ENCODE measurements around the gene THSD1.
"Not testable (repeated sequence)": the region's sequence is repeated elsewhere in the genome, so short reads cannot be mapped to it uniquely, and the experiment has no call there.

THSD1 gene

DNA sequence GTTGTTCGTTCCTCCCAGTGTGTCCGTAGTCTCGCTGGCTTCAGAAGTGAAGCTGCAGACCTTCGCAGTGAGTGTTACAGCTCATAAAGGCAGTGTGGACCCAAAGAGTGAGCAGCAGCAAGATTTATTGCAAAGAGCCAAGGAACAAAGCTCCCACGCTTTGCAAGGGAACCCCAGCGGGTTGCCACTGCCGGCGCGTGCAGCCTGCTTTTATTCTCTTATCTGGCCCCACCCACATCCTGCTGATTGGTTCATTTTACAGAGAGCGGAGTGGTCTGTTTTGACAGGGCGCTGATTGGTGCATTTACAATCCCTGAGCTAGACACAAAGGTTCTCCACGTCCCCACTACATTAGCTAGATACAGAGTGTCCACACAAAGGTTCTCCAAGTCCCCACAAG is 1.5 kb upstream of the THSD1 start:
- not testable (repeated sequence) for DNase-seq

DNA sequence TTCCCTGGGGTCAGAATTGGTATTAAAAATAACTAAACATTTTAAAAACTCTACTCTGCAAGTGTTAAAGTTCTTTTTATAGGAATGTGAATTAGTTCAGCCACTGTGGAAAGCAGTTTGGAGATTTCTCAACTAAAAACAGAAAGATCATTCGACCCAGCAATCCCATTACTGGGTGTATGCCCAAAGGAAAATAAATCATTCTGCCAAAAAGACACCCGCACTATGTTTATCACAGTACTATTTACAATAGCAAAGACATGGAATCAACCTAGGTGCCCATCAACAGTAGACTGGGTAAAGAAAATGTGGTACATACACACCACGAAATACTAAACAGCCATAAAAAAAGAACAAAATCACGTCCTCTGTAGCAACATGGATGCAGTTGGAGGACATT is 657 bp upstream of the THSD1 start:
- DNase-seq, result no peak

DNA sequence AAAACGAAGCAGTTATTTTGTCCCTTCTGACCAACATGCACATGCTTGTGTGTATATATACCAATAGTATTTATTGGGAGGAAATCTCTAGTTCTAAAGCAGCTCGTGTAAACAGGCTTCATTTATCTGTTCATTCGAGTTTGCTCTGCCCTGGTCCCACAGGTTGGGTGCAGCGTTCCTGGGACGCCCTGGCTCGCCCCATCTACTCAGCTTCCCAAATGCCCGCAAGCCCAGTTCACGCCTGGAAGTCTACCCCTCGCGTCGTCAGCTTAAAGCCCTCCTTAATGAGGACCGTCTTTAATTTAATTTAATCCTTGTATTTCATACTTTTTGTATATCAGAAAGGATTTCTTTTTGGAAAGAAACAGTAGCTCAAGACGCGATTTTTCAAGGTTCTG is 604 bp downstream of the THSD1 start:
- DNase-seq, result no peak

DNA sequence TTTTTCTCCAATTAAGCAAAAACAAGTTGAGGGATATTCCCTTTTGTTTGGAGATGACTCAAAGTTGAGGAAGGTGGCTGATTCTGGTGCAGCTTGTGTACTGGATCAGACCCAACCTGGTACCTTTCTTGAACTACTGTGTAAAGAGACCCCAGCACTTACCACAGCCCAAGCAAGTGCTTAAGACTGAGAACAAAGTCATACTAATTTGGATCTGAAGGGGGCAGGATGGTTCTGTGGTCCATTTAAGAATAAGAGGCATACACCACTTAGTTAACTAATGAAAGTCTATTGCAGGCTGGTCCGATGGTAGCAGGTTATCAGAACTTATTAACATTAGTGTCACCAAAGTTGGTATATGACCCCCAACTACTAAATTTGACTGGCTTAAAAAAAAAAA is 6.3 kb downstream of the THSD1 start:
- no peak for DNase-seq

DNA sequence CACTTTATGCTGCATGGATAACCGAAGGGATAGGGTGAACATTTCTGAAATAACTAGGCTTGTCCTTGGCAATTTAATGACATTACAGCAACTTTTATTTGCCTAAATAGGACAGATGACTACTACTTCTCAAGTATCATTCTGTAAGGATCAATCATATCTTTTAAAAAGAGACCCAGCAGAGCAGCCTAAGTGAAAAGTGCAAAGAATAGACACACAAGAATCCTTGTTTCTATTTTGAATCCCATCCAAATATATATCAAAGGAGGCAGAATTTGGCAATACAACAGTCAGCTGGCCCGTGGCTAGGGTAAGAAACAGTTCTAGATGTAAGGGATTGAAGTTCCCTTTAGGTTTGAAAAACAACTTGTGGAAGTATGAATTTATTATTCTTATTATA is 6.9 kb downstream of the THSD1 start:
- DNase-seq, result no peak

DNA sequence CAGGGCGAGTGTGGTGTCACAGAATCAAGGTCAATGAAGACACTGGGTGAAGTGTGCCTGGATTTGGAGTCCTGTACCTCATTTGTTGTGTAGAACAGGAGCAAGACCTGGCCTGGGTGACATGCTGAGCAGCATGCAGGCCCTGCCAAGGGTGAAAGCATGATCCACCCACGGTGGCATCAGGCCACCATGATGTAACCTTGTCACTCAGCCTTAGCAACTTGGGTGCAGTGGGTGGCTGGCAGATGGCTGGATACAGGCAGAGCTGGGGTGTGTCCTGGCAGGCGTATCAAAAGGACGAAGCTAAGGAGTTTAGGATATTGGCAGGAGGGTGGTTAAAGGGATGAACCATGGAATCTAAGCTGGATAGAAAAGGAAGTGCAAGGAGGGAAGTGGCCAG is 10.3 kb downstream of the THSD1 start:
- DNase-seq, result no peak

DNA sequence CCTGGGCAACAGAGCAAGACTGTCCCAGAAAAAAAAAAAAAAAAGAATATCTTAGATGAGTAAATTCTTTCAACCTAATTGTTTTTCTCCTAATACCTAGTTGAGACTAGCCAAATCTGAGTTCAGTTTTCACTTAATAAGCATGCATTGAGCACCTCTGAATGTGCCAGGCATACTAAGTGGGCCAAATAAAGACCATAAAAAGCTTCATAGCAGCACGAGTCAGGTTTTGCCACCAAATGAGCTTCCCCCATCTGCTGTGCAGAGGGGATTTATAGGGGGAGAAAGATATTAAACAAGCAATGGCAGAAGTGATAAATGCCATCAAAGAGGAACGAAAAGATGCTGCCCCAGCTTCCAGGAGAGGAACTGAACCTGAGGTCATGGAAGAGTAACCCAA is 11.4 kb downstream of the THSD1 start:
- no peak for DNase-seq

DNA sequence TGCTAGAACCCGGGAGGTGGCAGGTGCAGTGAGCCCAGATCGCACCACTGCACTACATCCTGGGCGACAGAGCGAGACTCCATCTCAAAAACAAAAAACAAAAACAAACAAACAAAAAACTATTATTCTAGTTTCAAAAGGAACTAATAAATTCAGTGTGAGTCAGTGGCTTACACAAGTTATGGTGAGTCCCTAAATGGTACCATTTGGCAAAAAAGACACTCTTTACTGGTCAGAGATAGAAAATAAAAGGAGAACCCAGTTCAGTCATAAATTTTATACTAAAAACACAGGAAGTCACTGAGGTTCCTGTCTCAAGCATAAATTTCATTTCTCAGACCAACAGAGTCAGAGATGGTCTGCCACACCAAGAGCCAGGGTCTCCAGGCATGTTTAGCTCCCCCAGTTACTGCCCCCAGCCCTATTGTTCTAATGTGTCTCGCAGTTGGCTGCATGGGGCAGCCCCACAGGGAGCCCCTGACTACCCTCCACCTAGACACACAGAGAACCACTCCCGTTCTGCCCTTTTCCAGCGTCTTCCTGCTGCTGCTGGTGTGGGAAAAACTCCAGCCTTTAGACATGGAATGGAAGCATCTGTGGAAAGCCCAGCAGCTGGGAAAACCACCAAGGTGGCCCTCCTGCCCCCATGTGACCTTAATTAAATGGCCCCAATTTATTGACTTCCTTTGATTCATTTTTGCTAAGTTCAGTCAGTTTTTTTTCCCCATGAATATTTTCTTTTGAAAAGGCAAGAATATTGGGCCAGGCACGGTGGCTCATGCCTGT is 12.2 kb downstream of the THSD1 start:
- no peak for DNase-seq

DNA sequence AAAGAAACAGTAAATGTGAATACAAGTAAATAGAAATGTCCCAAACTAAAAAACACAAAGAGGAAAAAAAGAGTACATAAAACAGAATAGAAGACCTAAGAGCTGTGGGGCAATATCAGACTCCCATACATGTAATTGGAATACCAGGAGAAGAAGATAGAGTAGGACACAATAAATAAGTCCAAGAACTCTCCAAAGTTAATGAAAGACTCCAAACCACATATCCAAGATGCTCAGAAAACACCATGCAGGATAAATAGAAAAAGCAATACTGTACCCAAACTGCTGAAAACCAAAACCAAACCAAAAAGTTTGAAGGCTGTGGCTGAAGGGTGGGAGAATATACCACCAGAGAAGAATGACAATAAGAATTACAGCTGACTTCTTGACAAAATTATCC is 18.3 kb downstream of the THSD1 start:
- DNase-seq, result no peak

DNA sequence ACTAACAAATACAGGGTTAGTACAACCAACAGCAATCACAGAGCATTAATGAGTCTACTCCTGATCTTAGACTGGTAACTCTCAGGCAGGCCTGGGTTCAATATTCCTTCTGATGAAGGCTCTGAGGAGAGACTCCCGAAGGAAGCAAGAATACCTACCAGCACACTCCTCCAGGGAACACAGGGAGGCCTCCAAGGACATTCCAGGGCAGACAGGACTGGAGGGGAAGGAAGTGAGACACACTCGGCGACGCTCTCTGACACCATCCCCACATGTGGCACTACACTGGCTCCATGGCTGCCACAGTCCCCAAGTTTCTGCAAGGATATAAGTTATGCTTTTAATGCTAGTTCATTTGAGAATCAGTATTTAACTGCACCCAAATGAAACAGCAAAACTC is 20.1 kb downstream of the THSD1 start:
- DNase-seq, result no peak

DNA sequence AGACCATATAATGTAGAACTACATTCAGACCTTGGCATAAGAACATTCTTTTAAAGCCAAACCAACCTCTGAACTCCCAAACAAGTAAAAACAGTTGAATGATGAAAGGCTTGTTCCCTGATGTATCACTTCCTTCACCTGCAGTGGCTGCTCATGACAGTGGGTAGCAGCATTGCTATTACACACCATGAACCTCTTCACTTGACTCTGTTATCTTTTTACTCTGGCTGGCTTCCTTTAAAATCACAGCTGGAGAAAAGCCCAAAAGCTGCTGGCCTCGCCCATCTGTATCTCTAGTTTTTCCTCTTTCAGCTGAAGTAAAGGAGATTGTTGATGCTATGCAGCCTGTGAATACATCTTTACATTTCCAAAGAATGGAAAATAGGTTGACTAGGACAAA is 22.6 kb downstream of the THSD1 start:
- DNase-seq, result no peak

DNA sequence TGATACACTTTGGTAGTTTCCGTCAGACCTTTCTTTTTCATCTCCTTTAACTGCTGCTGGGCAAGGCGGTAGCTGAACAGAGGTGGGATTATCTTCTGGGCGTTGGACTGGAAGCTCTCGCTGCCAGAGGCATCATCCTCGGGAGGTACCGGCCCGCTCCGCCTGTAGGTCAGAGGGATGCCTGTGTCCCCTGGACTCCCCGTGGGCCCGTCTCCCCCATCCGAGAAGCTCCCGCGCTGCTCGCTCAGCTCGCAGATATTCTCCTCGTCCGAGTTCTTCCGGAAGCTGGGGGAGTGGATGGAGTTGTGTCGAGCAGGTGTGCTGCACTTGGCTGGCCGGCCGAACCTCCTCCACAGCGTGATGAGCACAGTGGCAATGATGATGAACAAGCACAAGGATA is 27.7 kb downstream of the THSD1 start:
- DNase-seq, result no peak

DNA sequence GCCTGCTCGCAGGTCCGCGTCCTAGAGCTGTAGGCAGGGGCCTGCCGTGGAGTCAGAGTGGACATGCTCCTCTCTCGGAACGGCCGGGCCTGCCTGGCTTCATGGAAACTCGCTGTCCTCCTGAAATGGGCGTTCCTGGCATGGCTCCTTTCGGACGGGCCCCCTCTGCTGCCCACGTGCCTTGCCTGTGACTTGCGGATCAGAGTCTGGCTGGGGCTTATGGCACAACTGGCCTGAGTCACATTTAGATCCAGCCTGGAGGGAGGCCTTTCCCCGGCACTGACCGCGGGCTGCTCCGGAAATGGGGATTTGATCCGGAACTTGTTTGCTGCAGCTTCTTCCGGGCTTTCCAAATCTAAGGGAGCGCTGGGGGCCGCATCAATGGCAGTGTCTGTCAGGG is 28.1 kb downstream of the THSD1 start:
- DNase-seq, result no peak

DNA sequence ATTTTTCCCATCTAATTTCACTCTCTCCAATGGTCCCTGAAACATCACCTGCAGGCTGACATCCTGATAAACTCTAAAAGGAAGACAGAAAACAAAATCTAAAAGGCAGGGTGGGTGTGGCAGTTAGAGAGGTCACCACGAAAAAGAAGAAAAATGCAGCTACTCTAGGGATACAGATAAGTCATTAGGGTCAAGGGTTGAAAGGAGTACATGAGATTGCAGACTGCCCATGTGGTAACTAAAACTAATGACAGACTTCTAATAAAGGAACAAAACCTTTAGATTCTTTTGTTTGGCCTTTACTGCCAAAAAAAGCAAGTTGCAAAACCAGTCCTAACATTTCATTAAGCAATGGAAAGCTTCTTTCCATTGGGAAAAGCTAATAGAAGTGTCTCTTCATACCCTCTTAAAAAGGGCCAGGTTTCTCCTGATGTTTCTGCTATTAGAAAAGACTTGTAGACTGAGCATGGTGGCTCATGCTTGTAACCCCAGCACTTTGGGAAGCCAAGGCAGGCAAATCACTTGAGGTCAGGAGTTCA is 31.0 kb downstream of the THSD1 start:
- DNase-seq, result no peak

DNA sequence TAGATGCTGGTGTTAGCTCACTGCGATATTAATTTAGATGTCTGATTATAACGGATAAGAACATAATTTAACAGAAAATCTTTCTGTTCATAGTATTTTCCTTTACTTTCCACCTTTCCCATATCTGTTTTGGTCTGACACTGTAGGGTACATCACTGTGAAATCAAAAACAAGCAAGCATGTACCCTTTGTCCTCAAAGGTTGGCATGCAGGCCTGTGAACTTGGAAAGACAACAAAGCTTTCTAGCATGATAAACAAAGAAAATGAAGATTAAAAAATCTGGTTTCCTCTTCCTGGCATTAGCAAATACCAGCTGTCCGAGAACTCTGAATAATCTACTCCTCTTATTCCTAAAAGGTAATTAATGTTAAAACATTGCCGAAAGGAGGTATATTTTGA is 31.6 kb downstream of the THSD1 start:
- no peak for DNase-seq

DNA sequence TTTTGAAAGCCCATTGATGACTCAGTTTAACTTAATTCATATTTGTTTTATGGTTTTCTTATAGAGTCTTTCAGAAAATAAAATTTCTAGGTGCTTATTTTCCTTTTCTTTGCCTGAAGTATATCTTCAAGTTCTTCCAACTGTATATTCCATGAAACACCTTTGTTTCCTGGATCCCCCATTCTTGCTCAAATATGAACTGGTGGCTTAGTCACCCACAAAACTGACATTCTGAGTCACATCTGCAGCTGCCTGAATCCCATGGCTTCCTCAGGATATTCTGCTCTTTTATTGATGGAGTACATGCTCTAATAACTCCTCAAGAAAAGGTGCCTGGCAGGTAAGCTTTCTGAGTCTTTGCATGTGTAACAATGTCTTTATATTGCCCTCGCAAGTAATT is 32.7 kb downstream of the THSD1 start:
- not testable (repeated sequence) for DNase-seq

DNA sequence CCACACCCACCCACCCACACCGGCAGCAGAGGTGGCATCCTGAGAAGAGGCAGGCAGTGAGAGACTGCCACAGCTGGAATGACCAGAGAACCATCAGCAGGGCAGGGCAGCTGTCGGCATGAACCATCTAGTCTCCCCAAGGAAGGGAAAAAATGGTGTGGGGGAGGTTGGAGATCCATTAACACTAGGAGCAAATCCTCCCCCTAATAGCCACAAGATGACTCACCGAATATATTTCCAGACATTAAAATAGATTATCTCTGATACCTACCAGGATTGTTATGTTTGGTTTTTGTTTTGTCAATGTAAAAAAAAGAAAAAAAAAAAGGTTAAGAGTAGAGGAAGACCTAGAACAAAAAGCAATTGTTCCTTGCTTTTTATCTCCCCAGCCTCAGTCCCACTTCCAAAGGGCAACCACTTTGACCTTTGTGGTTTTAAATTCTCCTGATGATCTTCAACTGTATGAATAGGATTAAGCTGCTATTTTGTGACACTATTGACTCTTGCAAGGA is 34.2 kb downstream of the THSD1 start:
- DNase-seq, result no peak

DNA sequence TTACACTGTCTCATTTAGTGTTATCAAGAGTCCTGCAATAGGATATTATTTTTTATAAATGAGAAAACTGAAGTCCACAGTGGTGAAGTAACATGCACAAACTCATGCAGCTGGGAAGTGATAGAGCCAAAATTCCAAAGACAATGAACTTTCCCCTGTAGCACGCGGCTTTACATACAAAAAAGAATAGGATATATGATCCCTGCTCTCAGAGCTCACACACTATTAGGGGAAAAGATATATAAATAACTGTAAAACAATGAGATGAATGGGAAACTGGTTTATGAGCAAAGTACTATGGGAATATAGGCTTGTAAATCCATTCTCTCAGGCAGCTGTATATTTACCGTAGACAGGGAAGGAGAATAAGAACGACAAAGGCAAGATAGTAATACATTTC is 39.7 kb downstream of the THSD1 start:
- no peak for DNase-seq

DNA sequence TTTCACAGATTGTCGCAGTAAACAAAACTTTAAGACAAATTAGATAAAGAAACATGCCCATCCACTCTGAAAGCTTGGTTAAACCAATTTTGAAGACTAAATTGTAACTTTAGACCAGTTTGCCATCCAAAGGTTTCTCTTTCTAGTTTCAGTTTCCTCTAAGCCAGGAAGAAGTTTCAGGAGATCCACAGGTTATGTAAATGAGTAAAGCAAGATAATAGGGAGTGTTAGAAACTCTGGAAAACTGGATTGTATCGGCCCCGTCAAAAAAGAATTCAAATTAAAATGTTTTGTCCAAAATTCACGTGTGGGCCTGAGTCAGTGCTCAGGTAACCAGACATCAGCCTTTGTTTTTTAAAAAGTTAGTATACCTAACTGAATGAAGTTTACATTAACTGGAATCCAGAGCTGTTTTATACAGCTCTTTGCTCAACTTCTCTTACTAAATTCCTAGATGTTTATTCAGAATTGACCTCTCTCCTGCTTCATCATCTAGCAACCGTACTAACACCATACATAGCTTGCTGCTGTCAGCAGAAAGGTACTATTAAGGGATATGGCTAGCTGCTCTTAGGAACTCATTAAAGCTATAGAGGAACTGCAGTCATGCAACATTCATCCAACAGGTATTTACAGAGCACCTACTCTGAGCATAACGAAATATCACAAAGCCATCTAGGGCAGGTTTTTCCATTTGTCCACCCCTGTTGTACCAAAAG is 43.6 kb downstream of the THSD1 start:
- DNase-seq, result not testable (repeated sequence)

DNA sequence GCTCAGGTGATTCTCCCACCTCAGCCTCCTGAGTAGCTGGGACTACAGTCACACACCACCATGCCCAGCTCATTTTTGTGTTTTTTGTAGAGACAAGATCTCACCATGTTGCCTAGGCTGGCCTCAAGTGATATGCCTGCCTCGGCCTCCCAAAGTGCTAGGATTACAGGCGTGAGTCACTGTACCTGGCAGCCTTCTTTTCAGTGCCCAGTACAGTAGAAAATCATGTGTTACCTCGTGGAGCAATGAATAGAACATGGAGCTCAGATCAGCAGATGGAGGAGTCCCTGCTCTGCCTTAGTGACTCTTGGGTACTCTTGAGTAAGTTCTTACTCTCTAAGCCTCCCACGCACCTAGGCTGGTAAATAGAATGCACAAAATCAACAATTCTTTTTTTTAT is 44.7 kb downstream of the THSD1 start:
- no peak for DNase-seq

DNA sequence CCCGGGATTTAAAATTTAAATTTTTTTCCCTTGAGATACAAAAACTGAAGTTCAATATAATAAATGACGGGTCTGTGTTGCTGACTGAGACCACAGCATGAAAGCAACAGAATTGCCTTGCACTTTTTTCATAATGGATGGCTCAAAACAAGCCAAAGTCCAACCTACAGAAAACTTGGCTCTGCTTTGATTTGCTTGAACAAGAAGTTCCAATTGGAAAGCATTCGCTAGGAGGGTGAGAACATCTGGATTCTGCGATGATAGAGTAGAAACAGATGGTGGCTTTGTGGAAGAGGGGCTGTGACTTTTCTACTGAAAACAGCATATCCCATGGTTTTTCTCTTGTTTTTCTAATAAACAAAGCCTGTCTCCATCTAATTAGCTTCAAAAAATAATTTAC is 46.4 kb downstream of the THSD1 start:
- DNase-seq, result no peak

DNA sequence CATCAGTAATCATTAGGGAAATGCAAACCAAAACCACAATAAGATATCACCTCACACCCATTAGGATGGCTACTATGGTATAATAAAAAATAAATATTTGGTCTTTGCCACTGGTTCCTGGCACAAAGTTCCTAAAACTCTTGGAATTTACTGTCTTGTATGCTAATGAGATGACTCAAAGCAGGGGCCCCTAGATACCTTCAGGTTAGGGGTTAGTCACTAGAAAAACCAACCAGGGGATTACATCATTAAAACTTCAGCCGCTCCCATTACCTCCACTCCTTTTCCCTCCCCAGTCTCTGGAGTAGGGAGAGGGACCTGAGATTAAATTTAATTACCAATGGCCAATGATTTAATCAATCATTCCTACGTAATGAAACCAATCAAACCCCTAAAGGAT is 49.6 kb downstream of the THSD1 start:
- DNase-seq, result no peak

DNA sequence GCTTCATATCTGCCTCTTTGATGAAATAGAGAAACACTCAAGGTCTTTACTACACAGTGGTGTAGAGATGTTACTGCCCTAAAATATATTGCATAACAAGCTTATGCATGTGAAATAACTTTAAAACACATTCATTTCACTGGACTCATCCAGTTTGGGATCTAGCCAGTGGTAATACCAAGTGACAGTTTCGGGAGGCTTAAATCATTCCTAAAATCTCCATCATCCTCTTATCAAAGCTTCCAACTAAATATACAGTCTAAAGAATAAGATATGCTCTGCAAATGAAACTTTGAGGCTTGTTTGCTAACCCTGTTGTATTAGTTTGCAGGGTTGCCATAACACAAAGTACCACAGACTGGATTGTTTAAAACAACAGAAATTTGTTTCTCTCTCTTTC is 52.8 kb downstream of the THSD1 start:
- DNase-seq, result no peak
